HEK293T (cell line): ENCODE results near the gene ACP6.
"Not testable (repeated sequence)": the region's sequence is repeated elsewhere in the genome, so short reads cannot be mapped to it uniquely, and the experiment has no call there.

Experiments
- BHLHE40 ChIP-seq: fragments of 450-650 bp; IDR thresholded peaks from 2 replicates; pipeline ENCODE4 v1.6.1; 2016; ENCODE audit warnings: mild to moderate bottlenecking, moderate library complexity, borderline replicate concordance
- FOXA1 ChIP-seq: fragments of 450-650 bp; IDR thresholded peaks from 2 replicates; pipeline ENCODE4 v1.6.1; 2016; ENCODE audit warnings: mild to moderate bottlenecking
- FOXM1 ChIP-seq: fragments of 450-650 bp; IDR thresholded peaks from 2 replicates; pipeline ENCODE4 v1.6.1; 2017; ENCODE audit warnings: mild to moderate bottlenecking, borderline replicate concordance
- L3MBTL2 ChIP-seq: fragments of 450-650 bp; conservative IDR thresholded peaks from 2 replicates; pipeline ENCODE4 v1.6.1; 2016; ENCODE audit warnings: mild to moderate bottlenecking
- LEF1 ChIP-seq: fragments of 450-650 bp; IDR thresholded peaks from 2 replicates; pipeline ENCODE4 v1.6.1; 2017; ENCODE audit warnings: mild to moderate bottlenecking, borderline replicate concordance
- PKNOX1 ChIP-seq: fragments of 450-650 bp; IDR thresholded peaks from 2 replicates; pipeline ENCODE4 v1.6.1; 2016
- SP1 ChIP-seq: fragments of 450-650 bp; IDR thresholded peaks from 2 replicates; pipeline ENCODE4 v1.6.1; 2017
- TARDBP ChIP-seq: fragments of 450-650 bp; IDR thresholded peaks from 2 replicates; pipeline ENCODE4 v1.6.1; 2016

DNA sequence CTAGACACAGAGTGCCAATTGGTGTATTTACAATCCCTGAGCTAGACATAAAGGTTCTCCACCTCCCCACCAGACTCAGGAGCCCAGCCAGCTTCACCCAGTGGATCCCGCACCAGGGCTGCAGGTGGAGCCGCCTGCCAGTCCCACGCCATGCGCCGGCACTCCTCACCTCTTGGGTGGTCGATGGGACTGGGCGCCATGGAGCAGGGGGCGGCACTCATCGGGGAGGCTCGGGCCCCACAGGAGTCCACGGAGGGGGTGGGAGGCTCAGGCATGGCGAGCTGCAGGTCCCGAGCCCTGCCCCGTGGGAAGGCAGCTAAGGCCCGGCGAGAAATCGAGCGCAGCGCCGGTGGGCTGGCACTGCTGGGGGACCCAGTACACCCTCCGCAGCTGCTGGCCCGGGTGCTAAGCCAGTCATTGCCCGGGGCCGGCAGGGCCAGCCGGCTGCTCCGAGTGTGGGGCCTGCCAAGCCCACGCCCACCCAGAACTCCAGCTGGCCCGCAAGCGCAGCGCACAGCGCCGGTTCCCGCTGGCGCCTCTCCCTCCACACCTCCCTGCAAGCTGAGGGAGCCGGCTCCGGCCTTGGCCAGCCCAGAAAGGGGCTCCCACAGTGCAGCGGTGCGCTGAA, 10.4 kb upstream of the ACP6 start:
- not testable (repeated sequence) for TF ChIP-seq SP1, BHLHE40, LEF1, TARDBP, L3MBTL2, FOXA1, PKNOX1, FOXM1
